ENCODE measurements around the gene SOX6. TPM values are rescaled to one million over a fixed set of nuclear protein-coding genes. Genes with fewer than 3 reads are reported as not detected.
"Not testable (repeated sequence)": the region's sequence is repeated elsewhere in the genome, so short reads cannot be mapped to it uniquely, and the experiment has no call there.

The SOX6 gene
- total and polyA plus RNA-seq, 2 donors = 1.6 to 12.8 TPM

GRCh38 chr11:16380941-16381568 is 24.7 kb upstream of the SOX6 start:
- Histone ChIP-seq H3K4me3 (ENCODE audit: low read depth, low read length) (no peak overlapping the region), H3K36me3 (ENCODE audit: insufficient read depth) (no peaks in the 10 kb centered on the region), H3K4me1 (ENCODE audit: insufficient read depth) (no peaks in the 10 kb centered on the region), H3K27ac (ENCODE audit: low read depth) (no peak overlapping the region)
- DNase-seq (ENCODE audit: extremely low spot score) = no peak

- WGBS = 98% methylated on average over 2 of the region's 2 CpGs
- Histone ChIP-seq H3K27ac (ENCODE audit: low read depth) (no peak overlapping the region), H3K4me1 (ENCODE audit: insufficient read depth) (no peaks in the 10 kb centered on the region), H3K36me3 (ENCODE audit: insufficient read depth) (no peaks in the 10 kb centered on the region), H3K4me3 (ENCODE audit: low read depth, low read length) (no peak overlapping the region)
- no peak for DNase-seq (ENCODE audit: extremely low spot score)
Measured at GRCh38 chr11:16378906-16379305, 22.6 kb upstream of the SOX6 start.

- DNase-seq (ENCODE audit: extremely low spot score) = no peak
- no peak overlapping the region for H3K27ac ChIP-seq (ENCODE audit: low read depth)
- no peaks in the 10 kb centered on the region for H3K36me3 ChIP-seq (ENCODE audit: insufficient read depth)
- WGBS = 72% methylated on average over 5 of the region's 5 CpGs
- no peak overlapping the region for H3K4me3 ChIP-seq (ENCODE audit: low read depth, low read length)
- no peaks in the 10 kb centered on the region for H3K4me1 ChIP-seq (ENCODE audit: insufficient read depth)
Measured at GRCh38 chr11:16377746-16378145, 21.4 kb upstream of the SOX6 start.

- H3K36me3 ChIP-seq (ENCODE audit: insufficient read depth); H3K27ac ChIP-seq (ENCODE audit: low read depth); H3K4me3 ChIP-seq (ENCODE audit: low read depth, low read length); H3K4me1 ChIP-seq (ENCODE audit: insufficient read depth); DNase-seq (ENCODE audit: extremely low spot score): not testable (repeated sequence)
- 98% methylated on average over 3 of the region's 3 CpGs for WGBS
Measured at GRCh38 chr11:16375664-16376063, 19.3 kb upstream of the SOX6 start.

- Histone ChIP-seq H3K36me3 (ENCODE audit: insufficient read depth) (no peaks in the 10 kb centered on the region), H3K4me1 (ENCODE audit: insufficient read depth) (no peaks in the 10 kb centered on the region), H3K27ac (ENCODE audit: low read depth) (no peak overlapping the region), H3K4me3 (ENCODE audit: low read depth, low read length) (no peak overlapping the region)
- no peak for DNase-seq (ENCODE audit: extremely low spot score)
Measured at GRCh38 chr11:16373768-16374167, 17.4 kb upstream of the SOX6 start.

GRCh38 chr11:16372355-16372754 is 16.0 kb upstream of the SOX6 start:
- WGBS = 86% methylated on average over 2 of the region's 2 CpGs
- Histone ChIP-seq H3K4me3 (ENCODE audit: low read depth, low read length) (no peak overlapping the region), H3K27ac (ENCODE audit: low read depth) (no peak overlapping the region), H3K4me1 (ENCODE audit: insufficient read depth) (no peaks in the 10 kb centered on the region), H3K36me3 (ENCODE audit: insufficient read depth) (no peaks in the 10 kb centered on the region)
- DNase-seq (ENCODE audit: extremely low spot score) = no peak

- H3K27ac ChIP-seq (ENCODE audit: low read depth) = no peak overlapping the region
- WGBS = 93% methylated on average over 2 of the region's 2 CpGs
- H3K36me3 ChIP-seq (ENCODE audit: insufficient read depth) = no peaks in the 10 kb centered on the region
- DNase-seq (ENCODE audit: extremely low spot score) = no peak
- H3K4me3 ChIP-seq (ENCODE audit: low read depth, low read length) = no peak overlapping the region
- no peaks in the 10 kb centered on the region for H3K4me1 ChIP-seq (ENCODE audit: insufficient read depth)
Measured at GRCh38 chr11:16367252-16367651, 10.9 kb upstream of the SOX6 start.

- no peaks in the 10 kb centered on the region for H3K4me1 ChIP-seq (ENCODE audit: insufficient read depth)
- H3K36me3 ChIP-seq (ENCODE audit: insufficient read depth) = no peaks in the 10 kb centered on the region
- no peak overlapping the region for H3K4me3 ChIP-seq (ENCODE audit: low read depth, low read length)
- no peak for DNase-seq (ENCODE audit: extremely low spot score)
- WGBS = 51% methylated on average over 3 of the region's 3 CpGs
- H3K27ac ChIP-seq (ENCODE audit: low read depth) = no peak overlapping the region
Measured at GRCh38 chr11:16365581-16366228, 9.4 kb upstream of the SOX6 start.

- Histone ChIP-seq H3K4me1 (ENCODE audit: insufficient read depth) (no peaks in the 10 kb centered on the region), H3K27ac (ENCODE audit: low read depth) (no peak overlapping the region), H3K36me3 (ENCODE audit: insufficient read depth) (no peaks in the 10 kb centered on the region), H3K4me3 (ENCODE audit: low read depth, low read length) (no peak overlapping the region)
- DNase-seq (ENCODE audit: extremely low spot score) = no peak
Measured at GRCh38 chr11:16364254-16364653, 7.9 kb upstream of the SOX6 start.

- 88% methylated on average over 3 of the region's 3 CpGs for WGBS
- no peak for DNase-seq (ENCODE audit: extremely low spot score)
- Histone ChIP-seq H3K4me3 (ENCODE audit: low read depth, low read length) (no peak overlapping the region), H3K4me1 (ENCODE audit: insufficient read depth) (no peaks in the 10 kb centered on the region), H3K27ac (ENCODE audit: low read depth) (no peak overlapping the region), H3K36me3 (ENCODE audit: insufficient read depth) (no peaks in the 10 kb centered on the region)
Measured at GRCh38 chr11:16363706-16364105, 7.4 kb upstream of the SOX6 start.

- no peaks in the 10 kb centered on the region for H3K36me3 ChIP-seq (ENCODE audit: insufficient read depth)
- no peak overlapping the region for H3K27ac ChIP-seq (ENCODE audit: low read depth)
- H3K4me3 ChIP-seq (ENCODE audit: low read depth, low read length) = no peak overlapping the region
- no peak for DNase-seq (ENCODE audit: extremely low spot score)
- H3K4me1 ChIP-seq (ENCODE audit: insufficient read depth) = no peaks in the 10 kb centered on the region
- 42% methylated on average over 1 of the region's 1 CpG for WGBS
Measured at GRCh38 chr11:16361108-16361865, 4.9 kb upstream of the SOX6 start.

GRCh38 chr11:16359369-16359768 is 3.0 kb upstream of the SOX6 start:
- Histone ChIP-seq H3K4me3 (ENCODE audit: low read depth, low read length) (no peak overlapping the region), H3K4me1 (ENCODE audit: insufficient read depth) (no peaks in the 10 kb centered on the region), H3K27ac (ENCODE audit: low read depth) (no peak overlapping the region), H3K36me3 (ENCODE audit: insufficient read depth) (no peaks in the 10 kb centered on the region)
- 89% methylated on average over 4 of the region's 4 CpGs for WGBS
- no peak for DNase-seq (ENCODE audit: extremely low spot score)

- Histone ChIP-seq H3K4me3 (ENCODE audit: low read depth, low read length) (no peak overlapping the region), H3K4me1 (ENCODE audit: insufficient read depth) (no peaks in the 10 kb centered on the region), H3K36me3 (ENCODE audit: insufficient read depth) (no peaks in the 10 kb centered on the region), H3K27ac (ENCODE audit: low read depth) (no peak overlapping the region)
- DNase-seq (ENCODE audit: extremely low spot score) = no peak
Measured at GRCh38 chr11:16358726-16359125, 2.4 kb upstream of the SOX6 start.

- H3K4me3 ChIP-seq (ENCODE audit: low read depth, low read length) = no peak overlapping the region
- H3K4me1 ChIP-seq (ENCODE audit: insufficient read depth) = no peaks in the 10 kb centered on the region
- no peaks in the 10 kb centered on the region for H3K36me3 ChIP-seq (ENCODE audit: insufficient read depth)
- DNase-seq (ENCODE audit: extremely low spot score) = no peak
- H3K27ac ChIP-seq (ENCODE audit: low read depth) = no peak overlapping the region
- WGBS = 68% methylated on average over 2 of the region's 2 CpGs
Measured at GRCh38 chr11:16357775-16358174, 1.4 kb upstream of the SOX6 start.

All from urinary bladder (tissue), 4 donors.